ENCODE results near the gene PRPF6.

DNA sequence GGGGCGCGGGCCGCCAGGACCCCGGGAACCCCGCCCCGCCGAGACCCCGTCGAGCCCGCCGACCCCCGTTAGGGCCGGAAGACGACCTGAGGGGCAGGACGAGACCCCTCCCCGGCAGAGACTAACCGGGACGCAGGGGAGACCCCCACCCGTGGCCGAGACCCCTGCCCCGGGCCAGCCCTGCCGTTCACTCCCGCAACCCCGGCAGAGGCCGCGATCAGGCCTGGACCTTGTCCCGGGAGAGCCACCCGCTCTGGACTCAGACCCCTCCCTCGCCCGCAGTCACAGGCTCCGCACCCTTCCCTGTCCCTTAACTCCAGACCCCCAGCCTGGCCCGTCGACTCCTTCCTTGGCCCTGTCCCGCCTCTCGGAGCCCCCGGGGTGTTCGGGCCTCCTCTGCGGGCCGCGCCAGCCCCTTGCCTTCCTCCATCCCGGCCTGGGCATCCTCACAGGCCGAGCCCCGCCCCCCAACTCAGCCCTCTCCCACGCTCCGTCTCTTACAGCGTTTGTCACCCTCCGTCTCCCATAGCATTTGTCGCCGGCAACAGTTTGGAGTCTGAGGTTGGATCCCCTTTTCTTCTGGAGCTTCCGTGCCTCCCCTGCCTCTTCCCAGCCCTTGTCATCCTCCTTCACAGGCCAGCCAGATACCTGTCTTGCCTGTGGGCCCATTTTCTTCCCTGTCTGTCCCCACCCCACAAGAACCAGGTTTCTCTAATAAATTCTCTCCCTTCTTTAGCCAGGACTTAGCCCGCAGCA lies 82.6 kb downstream of the PRPF6 start:
- TF ChIP-seq EP300 (IDR thresholded peaks at IDR 0.05) (no peak), POLR2A (IDR thresholded peaks at IDR 0.05) (no peak)
- TF ChIP-seq, protein P1, sequence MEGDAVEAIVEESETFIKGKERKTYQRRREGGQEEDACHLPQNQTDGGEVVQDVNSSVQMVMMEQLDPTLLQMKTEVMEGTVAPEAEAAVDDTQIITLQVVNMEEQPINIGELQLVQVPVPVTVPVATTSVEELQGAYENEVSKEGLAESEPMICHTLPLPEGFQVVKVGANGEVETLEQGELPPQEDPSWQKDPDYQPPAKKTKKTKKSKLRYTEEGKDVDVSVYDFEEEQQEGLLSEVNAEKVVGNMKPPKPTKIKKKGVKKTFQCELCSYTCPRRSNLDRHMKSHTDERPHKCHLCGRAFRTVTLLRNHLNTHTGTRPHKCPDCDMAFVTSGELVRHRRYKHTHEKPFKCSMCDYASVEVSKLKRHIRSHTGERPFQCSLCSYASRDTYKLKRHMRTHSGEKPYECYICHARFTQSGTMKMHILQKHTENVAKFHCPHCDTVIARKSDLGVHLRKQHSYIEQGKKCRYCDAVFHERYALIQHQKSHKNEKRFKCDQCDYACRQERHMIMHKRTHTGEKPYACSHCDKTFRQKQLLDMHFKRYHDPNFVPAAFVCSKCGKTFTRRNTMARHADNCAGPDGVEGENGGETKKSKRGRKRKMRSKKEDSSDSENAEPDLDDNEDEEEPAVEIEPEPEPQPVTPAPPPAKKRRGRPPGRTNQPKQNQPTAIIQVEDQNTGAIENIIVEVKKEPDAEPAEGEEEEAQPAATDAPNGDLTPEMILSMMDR (IDR thresholded peaks at IDR 0.05) = no peak

All from upper lobe of left lung (tissue), 4 donors.